Adrenal gland (tissue), 12 donors: ENCODE measurements around the gene A3GALT2. TPM values are rescaled to one million over a fixed set of nuclear protein-coding genes. Genes with fewer than 3 reads are reported as not detected.

Source experiments
- DNase-seq, 7 donors: peaks; one replicate each; pipeline ENCODE4 v3.0.0-alpha.2; 2019 to 2020
- H3K27ac ChIP-seq, 5 donors: fragments of 200-600 bp; sonication (generic) in 4 of 5; 1 replicate in 3 of 5; 2 replicates in 2 of 5; pipeline versions ENCODE4 v1.5.1 to v1.8.0; 2016 to 2020; ENCODE audit warnings: mild to moderate bottlenecking in 1 of 5
- H3K27me3 ChIP-seq: fragments of 200-600 bp; 2 replicates; pipeline ENCODE4 v1.8.0; 2021
- H3K36me3 ChIP-seq, 2 donors: fragments of 200-600 bp; replicated peaks in 1 of 2; 1 replicate in 1 of 2; 2 replicates in 1 of 2; pipeline versions ENCODE4 v1.5.1 to v1.8.0; 2018 to 2022
- H3K4me1 ChIP-seq, 2 donors: fragments of 200-600 bp; replicated peaks in 1 of 2; 1 replicate in 1 of 2; 2 replicates in 1 of 2; pipeline versions ENCODE4 v1.5.1 to v1.8.0; 2018 to 2021
- H3K4me3 ChIP-seq, 4 donors: fragments of 200-600 bp; sonication (generic) in 3 of 4; one replicate each; pipeline ENCODE4 v1.5.1; 2016 to 2018
- H3K9me3 ChIP-seq, 3 donors: fragments of 200-600 bp; sonication (generic) in 1 of 3; replicated peaks in 1 of 3; 1 replicate in 2 of 3; 2 replicates in 1 of 3; pipeline versions ENCODE4 v1.5.1 to v1.8.0; 2016 to 2021
- POLR2A ChIP-seq, 2 donors: fragments of 450-650 bp; IDR thresholded peaks; one replicate each; pipeline ENCODE4 v1.6.1; 2017; ENCODE audit warnings: antibody characterized with exemption in 2 of 2, mild to moderate bottlenecking in 2 of 2, moderate library complexity in 1 of 2
- WGBS, 4 donors: extraction: QIAGEN DNeasy Blood & Tissue Kit in 2 of 4; methylation state at CpG; one replicate each; pipeline versions ENCODE4 v1.1.5 to v1.1.7; 2013 to 2017; 5-methylcytosine and 5-hydroxymethylcytosine counted together
- intact Hi-C, 2 donors: fragments of 100-400 bp; cut with DNase I; formaldehyde crosslinking; loops; one replicate each; pipeline versions ENCODE4 v1.14.1 to v1.15.0; 2022 to 2023
- microRNA counts, 2 donors: library from miRNA; unstranded; fragments of <30 nt; microRNA quantifications; one replicate each; lab custom pipeline; 2016
- microRNA-seq, 3 donors: library from miRNA; unstranded; fragments of <30 nt; microRNA quantifications; one replicate each; pipeline ENCODE4, GENCODE V29; 2017 to 2020
- polyA plus RNA-seq, 3 donors: library from polyadenylated mRNA; stranded (reverse); fragments of 200-250 nt in 2 of 3; fragments of 350-450 nt in 1 of 3; fragmentation: Illumina TruSeq in 1 of 3; extraction: RNeasy Lipid Tissue Mini Kit (QIAGEN cat#74804) in 1 of 3; gene quantifications; one replicate each; pipeline ENCODE4 v1.2.3, GENCODE V29; 2013 to 2014
- small RNA-seq, 2 donors: library from RNA; depleted of rRNA; stranded (forward); fragments of <200 nt; gene quantifications; one replicate each; pipeline ENCODE3, GENCODE V24; 2016
- total RNA-seq, 9 donors: library from RNA; depleted of rRNA in 4 of 9; stranded (reverse); fragments of >200 nt in 4 of 9; fragments of 120-200 nt in 1 of 9; fragmentation: NEBNext Ultra II Directional in 1 of 9; extraction: Animal tissue kit (Norgen Biotek cat#: 25700) in 1 of 9; gene quantifications; one replicate each; pipeline versions ENCODE4 v1.1.0 to v1.2.4, GENCODE V29; 2013 to 2023
- TF ChIP-seq, protein P1 (sequence below), 6 experiments: fragments of 450-650 bp in 4 of 6; fragments of 200-600 bp in 2 of 6; sonication (generic) in 1 of 6; IDR thresholded peaks; 1 replicate in 5 of 6; 2 replicates in 1 of 6; pipeline versions ENCODE4 v1.5.1 to v1.8.0; 2016 to 2021; ENCODE audit warnings: antibody characterized with exemption in 6 of 6, mild to moderate bottlenecking in 2 of 6, moderate library complexity in 1 of 6
- donor health status: healthy with polysubstance abuse.
- donor health status: Bipolar disorder and iron deficiency.
- donor health status: DM: yes; HTN: yes; CAD: no.
- donor health status: DM: no; HTN: no; CAD: no.
- donor health status: DM: no; HTN: no; CAD: no.
- donor health status: DM: yes; HTN: yes; CAD: no.

Gene A3GALT2
- total and polyA plus RNA-seq, 12 donors = 0.17 to 0.49 TPM; not detected in 10

DNA sequence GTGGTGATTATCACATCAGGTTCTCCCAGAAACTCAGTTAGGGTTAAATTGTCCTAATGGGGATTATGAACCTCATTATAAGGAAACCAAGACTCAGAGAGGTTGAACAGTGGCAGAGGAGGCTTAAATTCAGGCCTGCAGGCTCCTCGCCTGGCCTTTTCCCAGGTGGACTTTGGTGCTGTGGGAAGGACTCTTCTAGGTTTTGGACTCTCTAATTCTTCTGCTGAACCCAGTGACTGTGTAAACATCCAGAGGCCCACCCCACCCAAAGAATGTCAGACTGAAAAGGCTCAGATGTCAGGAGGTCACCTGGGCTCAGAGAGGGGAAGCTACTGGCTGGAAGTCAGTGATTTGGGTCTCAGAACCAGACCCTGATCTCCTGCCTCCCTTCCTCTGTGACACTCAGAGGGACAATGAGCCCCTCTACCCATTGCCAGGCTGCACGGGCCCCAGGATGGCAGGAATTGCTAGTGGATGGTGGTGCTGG, 62.1 kb downstream of the A3GALT2 start:
- H3K9me3 ChIP-seq = no peaks in the 10 kb centered on the region
- TF ChIP-seq, protein P1, sequence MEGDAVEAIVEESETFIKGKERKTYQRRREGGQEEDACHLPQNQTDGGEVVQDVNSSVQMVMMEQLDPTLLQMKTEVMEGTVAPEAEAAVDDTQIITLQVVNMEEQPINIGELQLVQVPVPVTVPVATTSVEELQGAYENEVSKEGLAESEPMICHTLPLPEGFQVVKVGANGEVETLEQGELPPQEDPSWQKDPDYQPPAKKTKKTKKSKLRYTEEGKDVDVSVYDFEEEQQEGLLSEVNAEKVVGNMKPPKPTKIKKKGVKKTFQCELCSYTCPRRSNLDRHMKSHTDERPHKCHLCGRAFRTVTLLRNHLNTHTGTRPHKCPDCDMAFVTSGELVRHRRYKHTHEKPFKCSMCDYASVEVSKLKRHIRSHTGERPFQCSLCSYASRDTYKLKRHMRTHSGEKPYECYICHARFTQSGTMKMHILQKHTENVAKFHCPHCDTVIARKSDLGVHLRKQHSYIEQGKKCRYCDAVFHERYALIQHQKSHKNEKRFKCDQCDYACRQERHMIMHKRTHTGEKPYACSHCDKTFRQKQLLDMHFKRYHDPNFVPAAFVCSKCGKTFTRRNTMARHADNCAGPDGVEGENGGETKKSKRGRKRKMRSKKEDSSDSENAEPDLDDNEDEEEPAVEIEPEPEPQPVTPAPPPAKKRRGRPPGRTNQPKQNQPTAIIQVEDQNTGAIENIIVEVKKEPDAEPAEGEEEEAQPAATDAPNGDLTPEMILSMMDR (IDR thresholded peaks at IDR 0.05) = no peak
- no peak for TF ChIP-seq POLR2A (IDR thresholded peaks at IDR 0.05)
- no peaks in the 10 kb centered on the region for H3K27me3 ChIP-seq
- peaks cover 0 to 5% of the 10 kb centered on the region in 2 donors for H3K36me3 ChIP-seq
- intact Hi-C loops = no loop called here
- DNase-seq = no peak
- WGBS, 4 donors = 88 to 96% (median 93%) methylated on average over 2 of the region's 2 CpGs
- no peak overlapping the region for H3K4me3 ChIP-seq
- H3K4me1 ChIP-seq = peaks cover 24 to 51% of the 10 kb centered on the region in 2 donors
- peak overlapping the region in 2 of 5 donors; percentile 78 to 80 for H3K27ac ChIP-seq

DNA sequence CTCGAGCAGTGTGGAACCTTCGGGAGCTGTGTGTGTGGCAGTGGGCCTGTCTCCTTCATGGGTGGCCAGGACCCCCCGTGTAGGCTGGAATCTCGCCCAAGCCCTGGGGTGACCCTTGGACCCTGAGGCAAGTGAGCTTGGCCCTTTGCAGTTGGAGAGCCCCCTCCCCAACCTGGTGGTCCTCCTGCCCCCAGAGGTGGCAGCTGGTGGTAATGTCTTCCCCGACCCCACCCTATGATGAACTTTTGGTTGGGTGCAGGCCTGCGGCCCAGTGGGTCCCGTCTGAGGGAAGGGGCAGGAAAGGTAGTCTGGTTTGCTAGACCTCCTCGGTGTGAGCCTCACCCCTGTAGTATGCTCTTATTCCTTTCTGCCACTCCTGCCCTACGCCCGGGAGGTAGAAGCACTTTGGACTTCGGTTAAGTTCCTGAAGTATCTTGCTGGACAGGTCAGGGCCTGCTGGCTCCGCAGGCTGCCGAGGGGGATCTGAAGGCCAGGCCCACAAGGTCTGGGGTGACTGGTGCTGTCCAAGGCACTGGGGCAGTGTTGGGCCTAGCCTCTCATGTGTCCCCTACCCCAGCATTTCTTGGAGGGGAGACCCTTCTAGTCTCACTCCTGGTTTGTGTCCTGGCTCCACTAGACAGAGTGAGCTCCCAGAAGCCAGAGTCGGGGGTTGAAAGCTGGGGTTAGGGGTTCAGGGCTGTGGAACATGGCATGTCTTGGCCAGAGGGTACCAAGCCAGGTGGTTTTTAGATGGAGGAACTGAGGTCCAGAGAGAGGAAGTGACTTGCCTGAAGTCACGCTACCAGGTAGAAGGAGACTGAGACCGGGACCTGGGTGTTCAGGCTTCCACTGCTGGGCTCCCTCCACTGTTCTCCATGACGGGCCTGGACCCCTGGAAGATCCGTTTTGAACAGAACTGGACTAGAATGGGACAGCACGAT, 62.9 kb downstream of the A3GALT2 start:
- peaks cover 24 to 47% of the 10 kb centered on the region in 2 donors for H3K4me1 ChIP-seq
- peak in 1 of 7 donors; percentile 25 for DNase-seq
- H3K4me3 ChIP-seq = peak overlapping the region; percentile 10 to 80 (median 54)
- H3K36me3 ChIP-seq = peaks cover 0 to 3% of the 10 kb centered on the region in 2 donors
- H3K9me3 ChIP-seq = no peaks in the 10 kb centered on the region
- WGBS, 4 donors = 42 to 56% (median 49%) methylated on average over 11 to 19 of the region's 19 CpGs
- TF ChIP-seq, protein P1 (IDR thresholded peaks at IDR 0.05) = no peak
- no peak for TF ChIP-seq POLR2A (IDR thresholded peaks at IDR 0.05)
- intact Hi-C loops = no loop called here
- H3K27ac ChIP-seq = peak overlapping the region in 4 of 5 donors; percentile 13 to 80 (median 78)
- no peaks in the 10 kb centered on the region for H3K27me3 ChIP-seq

GRCh38 chr1:33257207-33257771, 63.6 kb downstream of the A3GALT2 start:
- DNase-seq = no peak
- peak overlapping the region; percentile 10 to 80 (median 54) for H3K4me3 ChIP-seq
- H3K27ac ChIP-seq = peak overlapping the region; percentile 23 to 99 (median 78)
- no peaks in the 10 kb centered on the region for H3K27me3 ChIP-seq
- intact Hi-C loops = no loop called here
- TF ChIP-seq POLR2A (IDR thresholded peaks at IDR 0.05) = no peak
- TF ChIP-seq, protein P1 (IDR thresholded peaks at IDR 0.05) = no peak
- WGBS, 4 donors = 0 to 1% (median 1%) methylated on average over 18 of the region's 18 CpGs
- no peaks in the 10 kb centered on the region for H3K9me3 ChIP-seq
- peaks cover 24 to 47% of the 10 kb centered on the region in 2 donors for H3K4me1 ChIP-seq
- H3K36me3 ChIP-seq = no peaks in the 10 kb centered on the region

MicroRNAs within 50 kb of the gene (microRNA counts, 767-probe panel; counts per million panel counts)
- microRNA hsa-miR-3605-5p (lab: Ali Mortazavi, UCI) = 0 counts per million in 2 donors

Small RNA genes within 50 kb of the gene (microRNA-seq; reads per million reads assigned to microRNA genes)
- gene MIR3605 = 57.2 to 224 (median 82.8) reads per million in 3 donors

Small RNA genes within 50 kb of the gene (small RNA-seq; reads per million reads assigned to genes)
- gene RN7SKP16 = 0 reads per million in 2 donors

Other genes with a start within 250 kb of the A3GALT2 start
- 10 to 100 TPM in 6 of 9 donors, 1 to 10 TPM in 3; 5.1 to 18.9 (median 10.8) TPM for gene AZIN2, start 239.9 kb downstream of the A3GALT2 start, total RNA-seq
- 10 to 100 TPM in 1 of 3 donors, 1 to 10 TPM in 2; 2.3 to 14.7 (median 7.8) TPM for gene AZIN2, start 239.9 kb downstream of the A3GALT2 start, polyA plus RNA-seq
- 10 to 100 TPM in 5 of 9 donors, 1 to 10 TPM in 4; 3.7 to 19.5 (median 10.3) TPM for gene TRIM62, start 139.1 kb downstream of the A3GALT2 start, total RNA-seq
- 10 to 100 TPM in 1 of 3 donors, 1 to 10 TPM in 2; 6.7 to 13.2 (median 8.7) TPM for gene TRIM62, start 139.1 kb downstream of the A3GALT2 start, polyA plus RNA-seq
- gene ZNF362, start 64.6 kb downstream of the A3GALT2 start, total RNA-seq = 10 to 100 TPM; 13.4 to 36.7 (median 23.7) TPM
- gene ZNF362, start 64.6 kb downstream of the A3GALT2 start, polyA plus RNA-seq = 10 to 100 TPM in 2 of 3 donors, 1 to 10 TPM in 1; 7.8 to 37.3 (median 23.9) TPM
- 100 to 1,000 TPM in 8 of 9 donors, 10 to 100 TPM in 1; 24.9 to 164 (median 128) TPM for gene PHC2, start 110.0 kb upstream of the A3GALT2 start, total RNA-seq
- gene PHC2, start 110.0 kb upstream of the A3GALT2 start, polyA plus RNA-seq = 100 to 1,000 TPM in 1 of 3 donors, 10 to 100 TPM in 2; 61.5 to 104 (median 84.2) TPM
- gene ZSCAN20, start 151.5 kb upstream of the A3GALT2 start, total RNA-seq = 10 to 100 TPM in 1 of 9 donors, 1 to 10 TPM in 8; 3.6 to 12.7 (median 5.4) TPM
- 1 to 10 TPM in 2 of 3 donors, under 1 TPM in 1; 0.84 to 1.8 (median 1.6) TPM for gene ZSCAN20, start 151.5 kb upstream of the A3GALT2 start, polyA plus RNA-seq